DLD1 (cell line): Measurements from ENCODE around the gene NUDT3.
"Not testable (repeated sequence)": the region's sequence is repeated elsewhere in the genome, so short reads cannot be mapped to it uniquely, and the experiment has no call there.

Experiments used
- in situ Hi-C: cut with HindIII; loops from 2 replicates; pipeline ENCODE4 v1.10.0; 2017; ENCODE audit warnings: low sequenced_read_pairs

Gene NUDT3

DNA sequence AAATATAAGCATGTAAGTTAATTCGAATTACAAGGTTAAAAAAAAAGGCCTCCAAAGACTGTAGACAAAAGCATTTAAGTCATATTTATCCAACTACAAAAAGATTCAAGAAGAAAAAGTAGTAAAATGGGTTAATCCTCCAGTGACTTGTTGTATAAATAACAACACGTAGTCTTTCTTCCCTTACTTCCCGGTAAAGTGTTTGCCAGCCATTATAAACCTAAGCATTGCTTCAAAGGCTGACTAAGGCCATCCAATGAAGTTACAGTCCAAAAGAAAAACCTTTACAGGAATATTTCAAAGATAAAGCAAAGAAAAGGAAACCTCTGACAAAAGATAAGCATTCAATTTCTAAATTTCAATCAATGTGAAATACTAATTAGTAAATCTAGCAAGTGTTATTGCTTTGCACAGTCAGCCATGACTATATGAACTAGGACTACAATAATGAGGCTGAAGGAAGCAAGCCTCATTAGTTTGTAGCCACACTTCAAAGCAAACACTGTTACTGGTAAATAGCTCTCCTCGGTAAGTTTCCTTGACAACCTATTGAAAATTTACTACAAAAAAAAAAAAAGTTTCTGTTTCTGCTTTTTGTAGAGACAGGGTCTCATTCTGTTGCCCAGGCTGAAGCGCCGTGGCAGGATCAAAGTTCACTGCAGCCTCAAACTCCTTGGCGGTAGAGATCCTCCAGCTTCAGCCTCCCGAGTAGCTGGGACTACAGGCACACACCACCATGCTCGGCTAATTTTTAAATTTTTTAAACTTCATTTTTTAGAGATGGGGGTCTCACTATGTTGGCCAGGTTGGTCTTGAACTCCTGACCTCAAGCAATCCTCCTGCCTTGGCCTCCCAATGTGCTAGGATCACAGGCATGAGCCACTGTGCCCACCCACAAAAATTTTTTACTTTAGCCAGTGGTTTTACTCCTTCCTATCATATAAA lies 46.0 kb downstream of the NUDT3 start:
- in situ Hi-C loops = no loop called here

- in situ Hi-C loops = no loop called here
Measured at GRCh38 chr6:34343806-34344205, 48.7 kb downstream of the NUDT3 start.

GRCh38 chr6:34342247-34342646 lies 50.2 kb downstream of the NUDT3 start:
- in situ Hi-C loops = no loop called here

DNA sequence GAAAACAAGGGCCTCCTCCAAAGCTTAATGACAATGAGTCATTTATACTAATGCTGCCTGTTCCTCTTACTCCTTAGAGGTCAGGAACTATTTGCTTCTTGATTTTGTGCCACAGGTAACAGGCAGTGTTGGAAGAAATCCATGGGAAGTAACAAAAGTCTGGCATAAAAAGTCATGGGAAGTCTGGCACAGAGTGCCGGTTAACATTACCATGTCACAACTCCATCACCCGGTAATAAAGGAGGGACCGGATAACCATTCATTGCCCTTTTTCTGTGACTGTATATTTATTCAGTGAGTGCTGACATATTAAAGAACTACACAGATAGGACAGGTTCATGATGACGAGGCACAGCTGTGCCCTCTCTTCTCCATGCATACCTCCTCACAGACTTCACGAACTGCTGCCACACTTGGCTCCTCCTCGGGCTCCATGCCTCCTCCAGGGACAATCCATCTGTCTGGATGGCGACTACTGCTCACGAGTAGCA lies 50.9 kb downstream of the NUDT3 start:
- in situ Hi-C loops = no loop called here

- in situ Hi-C loops = no loop called here
Measured at GRCh38 chr6:34340906-34341480, 51.5 kb downstream of the NUDT3 start.

DNA sequence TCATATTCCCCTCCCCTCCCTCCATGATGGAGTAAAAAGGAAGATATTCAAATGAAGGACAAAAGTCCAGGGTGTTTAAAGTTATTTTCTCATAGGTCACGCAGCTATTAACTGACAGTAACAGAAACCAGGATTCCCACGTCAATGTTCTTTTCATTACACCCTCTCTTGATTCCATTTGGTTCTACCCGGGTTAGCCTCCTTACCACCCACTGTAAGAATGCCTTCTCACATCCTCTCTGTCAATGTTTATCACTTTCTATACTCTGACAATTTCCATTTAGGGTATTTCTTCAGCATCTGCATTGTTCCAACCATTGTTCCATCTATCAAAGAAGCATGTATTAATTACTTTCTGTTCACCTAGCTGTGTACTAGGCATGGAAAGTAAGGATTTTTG lies 52.1 kb downstream of the NUDT3 start:
- in situ Hi-C loops = no loop called here

DNA sequence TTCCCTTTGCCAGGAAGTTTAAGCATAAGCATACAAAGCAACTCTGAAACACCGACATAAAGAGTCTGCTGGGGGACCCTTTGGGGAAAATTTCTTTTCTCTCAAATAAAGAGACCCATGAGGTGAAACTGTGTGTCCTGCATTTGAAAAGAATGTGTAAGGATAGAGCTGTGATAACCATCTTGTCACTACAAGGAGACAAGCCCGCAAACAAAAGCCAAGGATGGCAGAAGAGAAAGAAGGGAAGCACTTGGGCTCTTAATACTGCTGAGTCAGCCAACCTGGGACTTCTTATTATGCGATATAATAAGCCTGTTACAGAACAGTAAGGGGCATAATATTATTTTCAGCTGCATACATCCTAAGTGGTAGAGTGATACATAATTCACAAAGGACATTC lies 52.5 kb downstream of the NUDT3 start:
- in situ Hi-C loops = no loop called here

DNA sequence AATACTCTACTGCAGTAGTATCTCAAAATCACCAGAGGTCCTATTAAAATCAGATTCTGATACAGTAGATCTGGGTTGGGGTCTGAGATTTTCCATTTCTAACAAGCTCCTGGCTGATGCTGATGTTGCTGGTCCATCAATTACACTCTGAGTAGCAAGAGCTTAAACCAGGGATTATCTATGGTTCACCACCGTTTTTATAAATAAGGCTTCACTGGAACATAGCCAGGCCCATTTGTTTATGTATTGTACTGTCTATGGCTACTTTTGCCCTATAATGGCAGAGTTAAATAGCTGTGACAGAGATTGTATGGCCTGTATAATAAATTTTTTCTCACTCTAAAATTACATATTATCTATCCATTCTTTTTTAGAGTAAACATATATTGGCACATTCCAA lies 53.0 kb downstream of the NUDT3 start:
- in situ Hi-C loops = no loop called here

DNA sequence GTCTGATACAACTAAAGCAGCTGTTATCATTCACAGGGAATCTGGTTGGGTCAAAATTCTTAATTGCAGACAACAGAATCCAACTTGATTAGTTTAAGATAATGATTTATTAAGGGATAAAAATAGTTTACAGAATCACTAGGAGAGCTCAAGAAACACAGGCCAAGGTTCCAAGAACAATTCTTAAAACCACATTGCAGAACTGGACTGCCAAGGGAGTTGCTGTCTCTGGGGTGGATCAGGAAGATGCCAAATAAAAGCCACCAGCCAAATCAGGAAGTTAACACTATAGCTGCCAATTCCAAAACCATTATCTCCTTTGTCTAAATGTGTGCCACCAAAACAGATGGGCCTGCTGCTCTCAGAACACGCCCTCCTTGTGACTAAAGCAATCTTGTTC lies 53.7 kb downstream of the NUDT3 start:
- in situ Hi-C loops = no loop called here

DNA sequence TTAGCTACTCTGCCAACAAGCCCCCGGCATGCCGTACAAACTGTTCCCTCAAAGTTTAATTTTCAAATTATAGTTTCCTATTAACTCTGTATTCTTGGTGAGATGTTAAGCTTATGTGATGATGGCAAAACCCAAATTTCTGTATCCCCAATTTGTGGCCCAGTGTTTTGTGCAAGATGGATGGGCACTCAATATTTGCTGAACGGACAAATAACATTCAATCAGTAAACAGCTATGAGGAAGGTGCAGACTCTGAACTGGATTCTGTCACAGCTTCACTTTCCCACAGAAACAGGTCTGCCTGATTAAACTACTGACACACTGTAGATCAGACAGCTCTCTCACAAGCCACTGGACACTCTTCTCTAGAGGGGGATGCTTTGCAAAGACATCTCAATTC lies 54.1 kb downstream of the NUDT3 start:
- in situ Hi-C loops = no loop called here

DNA sequence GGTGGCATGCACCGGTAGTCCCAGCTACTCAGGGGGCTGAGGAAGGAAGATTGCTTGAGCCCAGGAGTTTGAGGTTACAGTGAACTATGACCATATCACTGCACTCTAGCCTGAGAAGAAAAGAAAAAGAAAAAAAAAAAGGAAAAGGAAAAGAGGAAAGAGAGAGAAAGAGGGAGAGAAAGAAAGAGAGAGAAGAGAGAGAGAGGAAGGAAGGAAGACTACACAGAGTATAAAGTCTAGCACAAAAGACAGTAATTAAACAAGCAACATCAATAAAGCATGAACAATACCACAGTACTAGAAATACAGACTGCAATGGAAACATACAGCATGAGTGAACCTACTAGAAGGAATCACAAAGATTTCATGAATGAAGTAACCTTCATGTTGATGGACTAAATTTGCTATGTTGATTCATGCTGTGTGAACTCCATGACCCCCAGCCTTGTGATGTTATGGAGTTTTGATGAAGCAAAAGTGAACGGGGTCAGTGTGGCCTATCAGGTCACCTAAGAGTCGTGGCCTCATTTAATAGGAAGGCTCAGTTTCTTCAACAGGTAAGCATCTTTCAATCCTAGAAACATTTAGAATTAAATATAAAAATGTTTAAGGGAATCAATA lies 57.6 kb downstream of the NUDT3 start:
- in situ Hi-C loops = no loop called here

GRCh38 chr6:34333858-34334257 lies 58.6 kb downstream of the NUDT3 start:
- in situ Hi-C loops = no loop called here

- in situ Hi-C loops = no loop called here
Measured at GRCh38 chr6:34332251-34333198, 59.9 kb downstream of the NUDT3 start.

DNA sequence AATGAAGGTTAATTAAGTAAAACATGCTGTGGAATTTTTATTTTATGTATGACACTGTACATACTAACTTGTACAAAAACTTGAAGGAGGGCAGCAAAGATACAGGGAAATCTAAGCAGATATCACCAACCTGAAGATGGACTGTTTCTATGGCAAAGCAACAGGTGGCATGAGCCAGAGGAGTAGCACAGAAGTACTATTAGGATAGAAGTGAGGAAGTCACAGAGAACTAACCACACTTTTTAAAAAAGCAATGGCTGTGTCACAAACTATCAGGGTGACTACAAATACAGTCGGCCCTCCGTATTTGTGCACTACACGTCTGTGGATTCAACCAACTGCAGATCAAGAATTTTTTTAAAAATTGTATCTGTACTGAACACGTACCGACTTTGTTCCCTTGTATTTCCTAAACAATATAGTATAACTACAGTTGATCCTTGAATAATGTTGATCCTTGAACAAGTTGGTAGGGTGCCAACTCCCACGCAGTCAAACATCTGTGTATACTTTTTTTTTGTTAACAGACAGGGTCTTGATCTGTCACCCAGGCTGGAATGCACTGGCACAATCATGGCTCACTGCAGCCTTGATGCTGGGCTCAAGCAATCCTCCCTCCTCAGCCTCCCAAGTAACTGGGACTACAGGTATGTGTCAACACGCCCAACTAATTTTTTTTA lies 61.0 kb downstream of the NUDT3 start:
- in situ Hi-C loops = no loop called here

DNA sequence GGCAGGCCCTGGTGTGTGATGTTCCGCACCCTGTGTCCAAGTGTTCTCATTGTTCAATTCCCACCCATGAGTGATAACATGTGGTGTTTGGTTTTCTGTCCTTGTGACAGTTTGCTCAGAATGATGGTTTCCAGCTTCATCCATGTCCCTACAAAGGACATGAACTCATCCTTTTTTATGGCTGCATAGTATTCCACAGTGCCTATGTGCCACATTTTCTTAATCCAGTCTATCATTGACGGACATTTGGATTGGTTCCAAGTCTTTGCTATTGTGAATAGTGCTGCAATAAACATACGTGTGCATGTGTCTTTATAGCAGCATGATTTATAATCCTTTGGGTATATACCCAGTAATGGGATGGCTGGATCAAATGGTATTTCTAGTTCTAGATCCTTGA lies 62.7 kb downstream of the NUDT3 start:
- in situ Hi-C loops = not testable (repeated sequence)

DNA sequence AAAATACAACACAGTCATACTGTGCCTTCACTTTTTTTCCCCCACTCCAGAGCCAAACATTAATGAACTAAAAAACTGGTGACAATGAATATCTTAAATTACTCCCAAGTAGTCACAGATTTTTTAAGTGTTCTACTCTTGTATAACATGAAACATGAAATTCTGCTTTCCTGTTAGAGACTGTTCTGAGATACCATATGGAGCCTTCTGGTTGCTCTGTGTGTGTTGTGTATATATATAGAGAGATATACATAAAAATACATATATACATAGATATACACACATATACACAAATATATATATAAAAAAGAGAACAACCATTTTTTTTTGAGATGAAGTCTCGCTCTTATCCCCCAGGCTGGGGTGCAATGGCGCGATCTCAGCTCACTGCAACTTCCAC lies 63.5 kb downstream of the NUDT3 start:
- in situ Hi-C loops = no loop called here

DNA sequence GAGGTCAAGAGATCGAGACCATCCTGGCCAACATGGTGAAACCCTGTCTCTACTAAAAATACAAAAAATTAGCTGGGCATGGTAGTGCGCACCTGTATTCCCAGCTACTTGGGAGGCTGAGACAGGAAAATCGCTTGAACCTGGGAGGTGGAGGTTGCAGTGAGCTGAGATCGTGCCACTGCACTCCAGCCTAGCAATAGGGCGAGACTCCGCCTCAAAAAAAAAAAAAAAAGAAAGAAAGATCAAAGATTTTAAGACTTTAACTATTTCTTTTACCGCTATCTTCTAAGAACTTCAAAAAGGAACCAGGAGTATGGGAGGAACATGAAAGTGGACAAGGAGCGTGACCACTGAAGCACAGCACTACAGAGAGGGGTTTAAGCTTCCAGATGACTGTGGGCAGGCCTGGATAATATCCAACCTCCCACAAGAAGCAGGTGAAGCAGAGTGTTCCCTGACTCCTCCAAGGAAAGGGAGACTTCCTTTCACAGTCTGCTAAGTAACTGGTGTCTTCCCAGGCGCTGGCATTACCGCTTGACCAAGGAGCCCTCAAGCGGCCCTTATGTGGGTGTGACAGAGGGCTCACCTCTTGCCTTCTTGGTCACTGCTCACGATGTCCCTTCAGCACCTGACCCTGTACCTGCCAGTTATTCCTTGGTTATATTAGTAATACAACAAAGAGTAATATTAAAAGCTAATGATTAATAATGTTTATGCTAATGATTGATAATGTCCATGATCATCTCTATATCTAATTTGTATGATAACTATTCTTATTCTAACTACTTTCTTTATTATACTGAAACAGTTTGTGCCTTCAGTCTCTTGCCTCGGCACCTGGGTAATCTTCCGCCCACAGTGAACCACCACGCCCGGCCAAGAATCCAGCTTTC lies 64.9 kb downstream of the NUDT3 start:
- in situ Hi-C loops = not testable (repeated sequence)

DNA sequence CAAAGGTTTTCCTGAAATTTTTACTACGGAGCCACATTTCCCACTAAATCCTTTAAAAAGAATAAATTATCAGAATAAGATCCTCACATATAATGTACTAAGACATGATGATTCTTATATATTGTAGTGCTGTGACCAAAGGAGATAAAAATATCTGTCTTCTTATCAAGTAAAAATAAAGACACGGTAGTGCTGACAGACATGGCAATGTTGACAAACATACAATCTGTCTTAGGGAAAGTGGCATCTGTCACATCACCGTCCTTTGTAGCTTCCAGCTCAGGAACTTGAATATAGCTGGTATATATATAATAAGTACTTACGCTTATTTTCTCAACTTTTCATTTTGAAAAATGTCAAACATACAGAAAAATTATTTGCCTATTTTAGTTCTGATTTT lies 66.8 kb downstream of the NUDT3 start:
- in situ Hi-C loops = no loop called here

DNA sequence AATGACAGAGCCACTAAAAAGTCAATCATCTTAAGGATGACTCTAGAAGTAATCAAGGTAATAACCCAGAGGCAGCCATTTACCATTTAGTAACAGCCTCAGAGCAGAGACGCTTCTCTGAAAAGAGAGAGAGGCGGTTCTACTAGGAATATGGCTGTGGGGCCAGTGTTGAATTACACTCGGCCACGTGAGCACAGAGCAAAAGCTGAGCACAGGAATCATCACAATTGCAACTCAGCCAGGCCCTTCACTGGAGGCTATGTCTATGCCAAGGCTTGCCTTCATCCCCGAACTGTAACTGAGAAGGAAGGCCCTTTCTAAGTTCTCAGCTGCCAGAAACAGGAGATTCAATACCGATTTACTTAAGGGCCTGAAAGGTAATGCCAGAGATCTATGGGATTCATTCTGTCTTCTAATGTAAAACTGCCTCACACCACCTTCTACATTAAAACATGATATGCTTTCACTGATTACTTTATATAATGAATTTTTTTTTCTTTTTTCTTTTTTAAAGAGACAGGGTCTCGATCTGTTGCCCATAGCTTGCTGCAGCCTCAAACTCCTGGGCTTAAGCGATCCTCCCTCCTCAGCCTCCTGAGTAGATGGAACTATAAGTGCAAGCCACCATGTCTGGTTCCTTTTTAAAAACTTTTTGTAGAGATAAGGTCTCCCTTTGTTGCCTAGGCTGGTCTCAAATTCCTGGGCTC lies 67.6 kb downstream of the NUDT3 start:
- in situ Hi-C loops = no loop called here
